PC-3 (cell line): Measurements from ENCODE around the gene TFIP11. TPM values are rescaled to one million over a fixed set of nuclear protein-coding genes. Genes with fewer than 3 reads are reported as not detected.

Source experiments
- ATAC-seq: fragments of 200-7000 bp; cut with Tn5 transposase; 2 replicates; pipeline ENCODE4 v1.9.1; 2020; ENCODE audit warnings: mild to moderate bottlenecking, moderate library complexity
- BruUV-seq: library from RNA; stranded (reverse); fragments of 400-500 nt; replicated peaks from 2 replicates; lab custom pipeline; 2021; lab: Mats Ljungman, UMichigan
- CTCF ChIA-PET: fragments of 300-600 bp; sonication (Branson Sonifier 250); formaldehyde crosslinking; loops from one replicate; lab custom pipeline; 2022; ENCODE audit warnings: antibody characterized with exemption; lab: Charles Lee
- POLR2A ChIA-PET: fragments of 300-600 bp; sonication (Branson Sonifier 250); formaldehyde crosslinking; loops from one replicate; lab custom pipeline; 2022; ENCODE audit warnings: antibody characterized with exemption; ENCODE audit not compliant: unreplicated experiment; lab: Charles Lee
- DNase-seq: peaks from one replicate; pipeline ENCODE4 v3.0.0-alpha.2; 2015
- H2AFZ ChIP-seq: fragments of 300-600 bp; sonication (generic); 2 replicates; pipeline ENCODE4 v1.6.0; 2016; ENCODE audit warnings: antibody characterized with exemption, low read length
- H3F3A ChIP-seq: fragments of 300-600 bp; sonication (generic); one replicate; pipeline ENCODE4 v1.6.0; 2017; ENCODE audit warnings: antibody characterized with exemption, low read length, control low read depth, mild to moderate bottlenecking; ENCODE audit not compliant: unreplicated experiment
- H3K27ac ChIP-seq: fragments of 300-600 bp; sonication (generic); 2 replicates; pipeline ENCODE4 v1.5.1; 2016; ENCODE audit warnings: mild to moderate bottlenecking, low read length
- H3K27me3 ChIP-seq: fragments of 300-600 bp; sonication (generic); 2 replicates; pipeline ENCODE4 v1.6.1; 2016; ENCODE audit warnings: low read length, mixed read lengths
- H3K36me3 ChIP-seq: fragments of 300-600 bp; sonication (generic); 2 replicates; pipeline ENCODE4 v1.6.1; 2016; ENCODE audit warnings: low read depth, mixed run types, low read length, mixed read lengths
- H3K4me1 ChIP-seq: fragments of 300-600 bp; sonication (generic); 2 replicates; pipeline ENCODE4 v1.5.1; 2016; ENCODE audit warnings: low read length; ENCODE audit not compliant: insufficient read depth
- H3K4me2 ChIP-seq: fragments of 300-600 bp; sonication (generic); 2 replicates; pipeline ENCODE4 v1.6.0; 2016; ENCODE audit warnings: low read length
- H3K4me3 ChIP-seq: fragments of 300-600 bp; sonication (generic); 2 replicates; pipeline ENCODE4 v1.5.1; 2016; ENCODE audit warnings: mild to moderate bottlenecking, low read length, mixed read lengths
- H3K79me2 ChIP-seq: fragments of 300-600 bp; sonication (generic); 2 replicates; pipeline ENCODE4 v1.6.1; 2017; ENCODE audit warnings: low read length, mixed read lengths
- H3K9ac ChIP-seq: fragments of 300-600 bp; sonication (generic); 2 replicates; pipeline ENCODE4 v1.6.0; 2016; ENCODE audit warnings: mild to moderate bottlenecking, low read length
- H3K9me2 ChIP-seq: fragments of 300-600 bp; sonication (generic); replicated peaks from 2 replicates; pipeline ENCODE4 v1.6.1; 2016; ENCODE audit warnings: mixed run types, low read length, mixed read lengths
- H3K9me3 ChIP-seq: fragments of 300-600 bp; sonication (generic); 2 replicates; pipeline ENCODE4 v1.6.1; 2016; ENCODE audit warnings: low read length, mixed read lengths
- H4K20me1 ChIP-seq: fragments of 300-600 bp; sonication (generic); 2 replicates; pipeline ENCODE4 v1.6.1; 2016; ENCODE audit warnings: low read length, mixed read lengths
- CTCF ChIP-seq: fragments of 300-600 bp; sonication (generic); conservative IDR thresholded peaks from 2 replicates; pipeline ENCODE4 v1.5.1; 2017; ENCODE audit warnings: antibody characterized with exemption, low read depth, mild to moderate bottlenecking, low read length
- EZH2 ChIP-seq: fragments of 300-600 bp; sonication (generic); IDR thresholded peaks from one replicate; pipeline ENCODE4 v1.6.1; 2017; ENCODE audit warnings: antibody characterized with exemption, mild to moderate bottlenecking, low read length; ENCODE audit not compliant: unreplicated experiment
- EZH2phosphoT487 ChIP-seq: fragments of 300-600 bp; sonication (generic); IDR thresholded peaks from 2 replicates; pipeline ENCODE4 v1.6.1; 2018; ENCODE audit warnings: mild to moderate bottlenecking, antibody characterized with exemption, low read length, borderline replicate concordance
- intact Hi-C: fragments of 100-400 bp; cut with micrococcal nuclease; formaldehyde crosslinking; loops from 2 replicates; pipeline ENCODE4 v1.9.0; 2023
- total RNA-seq: library from RNA; depleted of rRNA; stranded (reverse); fragments of >200 nt; gene quantifications from 2 replicates; pipeline ENCODE4 v1.2.3, GENCODE V29; 2014

The TFIP11 gene
- total RNA-seq, 1 experiment from 2014 or later: 22.4 TPM

GRCh38 chr22:26527574-26528465 lies 15.5 kb upstream of the TFIP11 start:
- no TSS peak for BruUV-seq
- H2AFZ ChIP-seq: no peak overlapping the region
- intact Hi-C loops: no loop called here
- H3K9me3 ChIP-seq: no peaks in the 10 kb centered on the region
- no peaks in the 10 kb centered on the region for H4K20me1 ChIP-seq
- H3K4me3 ChIP-seq: no peak overlapping the region
- H3K9ac ChIP-seq: no peak overlapping the region
- H3K27ac ChIP-seq: no peak overlapping the region
- ChIA-PET POLR2A (no interaction called here), CTCF (no interaction called here)
- H3K27me3 ChIP-seq: no peaks in the 10 kb centered on the region
- H3F3A ChIP-seq: no peaks in the 10 kb centered on the region
- no peak for TF ChIP-seq EZH2phosphoT487
- no peak for TF ChIP-seq CTCF
- no peak for TF ChIP-seq EZH2
- ATAC-seq (no peak), DNase-seq (no peak)
- H3K9me2 ChIP-seq: no peaks in the 10 kb centered on the region
- H3K4me1 ChIP-seq: no peaks in the 10 kb centered on the region
- H3K4me2 ChIP-seq: no peak overlapping the region
- H3K79me2 ChIP-seq: no peaks in the 10 kb centered on the region
- H3K36me3 ChIP-seq: no peaks in the 10 kb centered on the region

- Histone ChIP-seq H3K9me2 (no peaks in the 10 kb centered on the region), H3K79me2 (no peaks in the 10 kb centered on the region), H3K27me3 (no peaks in the 10 kb centered on the region), H3K9me3 (no peaks in the 10 kb centered on the region), H3K4me2 (no peak overlapping the region), H2AFZ (no peak overlapping the region), H3K27ac (no peak overlapping the region), H3K36me3 (no peaks in the 10 kb centered on the region), H3K4me3 (no peak overlapping the region), H3K4me1 (no peaks in the 10 kb centered on the region), H4K20me1 (no peaks in the 10 kb centered on the region), H3K9ac (no peak overlapping the region), H3F3A (no peaks in the 10 kb centered on the region)
- intact Hi-C loops: no loop called here
- DNase-seq (no peak), ATAC-seq (no peak)
- no TSS peak for BruUV-seq
- ChIA-PET POLR2A (no interaction called here), CTCF (no interaction called here)
- TF ChIP-seq EZH2: no peak
- TF ChIP-seq CTCF: no peak
- no peak for TF ChIP-seq EZH2phosphoT487
Measured at GRCh38 chr22:26527167-26527566, 14.9 kb upstream of the TFIP11 start.

GRCh38 chr22:26525946-26526564 lies 13.8 kb upstream of the TFIP11 start:
- H3K27ac ChIP-seq: no peak overlapping the region
- H3K9me3 ChIP-seq: no peaks in the 10 kb centered on the region
- no peak overlapping the region for H3K4me3 ChIP-seq
- ChIA-PET POLR2A (no interaction called here), CTCF (no interaction called here)
- no peaks in the 10 kb centered on the region for H3F3A ChIP-seq
- intact Hi-C loops: no loop called here
- H3K9me2 ChIP-seq: no peaks in the 10 kb centered on the region
- H3K79me2 ChIP-seq: no peaks in the 10 kb centered on the region
- no peaks in the 10 kb centered on the region for H4K20me1 ChIP-seq
- H3K9ac ChIP-seq: no peak overlapping the region
- H3K4me1 ChIP-seq: no peaks in the 10 kb centered on the region
- no peak for ATAC-seq
- no peaks in the 10 kb centered on the region for H3K27me3 ChIP-seq
- H3K4me2 ChIP-seq: no peak overlapping the region
- TF ChIP-seq EZH2phosphoT487 (no peak), CTCF (no peak), EZH2 (no peak)
- no peaks in the 10 kb centered on the region for H3K36me3 ChIP-seq
- no peak for DNase-seq
- no TSS peak for BruUV-seq
- no peak overlapping the region for H2AFZ ChIP-seq
